Measurements from ENCODE around the gene ATP6AP2.
"Not testable (repeated sequence)": the region's sequence is repeated elsewhere in the genome, so short reads cannot be mapped to it uniquely, and the experiment has no call there.

ATP6AP2 gene

GRCh38 chrX:40578039-40578695 lies 2.6 kb upstream of the ATP6AP2 start:
- Histone ChIP-seq H3K36me3 (ENCODE audit: control insufficient read depth, insufficient read depth, low read length) (no peaks in the 10 kb centered on the region), H3K4me3 (replicated peaks; ENCODE audit: low read depth, low read length) (no peak overlapping the region), H3K27me3 (replicated peaks; ENCODE audit: control insufficient read depth, insufficient read depth, low read length) (no peaks in the 10 kb centered on the region)
- no peak for TF ChIP-seq CTCF (IDR thresholded peaks at IDR 0.05; ENCODE audit: insufficient read depth, low read length, poor library complexity, severe bottlenecking)
- no peak for DNase-seq (ENCODE audit: extremely low read depth, insufficient read length)

DNA sequence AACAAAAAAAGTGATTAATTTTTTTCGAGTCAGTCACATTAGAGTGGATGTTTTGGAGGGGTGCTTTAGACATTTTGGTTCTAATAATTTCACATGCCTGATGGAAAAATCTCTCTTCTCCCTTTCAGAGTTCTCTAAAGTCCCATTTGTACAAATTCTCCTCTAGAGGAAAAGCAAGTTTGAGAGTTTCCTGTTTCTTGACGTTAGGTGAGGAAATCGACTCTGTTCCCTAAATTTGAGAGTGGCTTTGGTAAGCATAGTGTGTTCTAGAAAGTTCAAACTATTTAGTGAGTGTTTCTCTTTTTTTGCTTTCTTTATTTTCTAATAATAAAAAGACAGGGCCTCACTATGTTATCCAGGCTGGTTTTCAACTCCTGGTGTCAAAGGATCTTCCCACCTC lies 1.6 kb upstream of the ATP6AP2 start:
- H3K27me3 ChIP-seq (replicated peaks; ENCODE audit: control insufficient read depth, insufficient read depth, low read length) = no peaks in the 10 kb centered on the region
- no peak for TF ChIP-seq CTCF (IDR thresholded peaks at IDR 0.05; ENCODE audit: insufficient read depth, low read length, poor library complexity, severe bottlenecking)
- H3K4me3 ChIP-seq (replicated peaks; ENCODE audit: low read depth, low read length) = no peak overlapping the region
- DNase-seq (ENCODE audit: extremely low read depth, insufficient read length) = no peak
- no peaks in the 10 kb centered on the region for H3K36me3 ChIP-seq (ENCODE audit: control insufficient read depth, insufficient read depth, low read length)

DNA sequence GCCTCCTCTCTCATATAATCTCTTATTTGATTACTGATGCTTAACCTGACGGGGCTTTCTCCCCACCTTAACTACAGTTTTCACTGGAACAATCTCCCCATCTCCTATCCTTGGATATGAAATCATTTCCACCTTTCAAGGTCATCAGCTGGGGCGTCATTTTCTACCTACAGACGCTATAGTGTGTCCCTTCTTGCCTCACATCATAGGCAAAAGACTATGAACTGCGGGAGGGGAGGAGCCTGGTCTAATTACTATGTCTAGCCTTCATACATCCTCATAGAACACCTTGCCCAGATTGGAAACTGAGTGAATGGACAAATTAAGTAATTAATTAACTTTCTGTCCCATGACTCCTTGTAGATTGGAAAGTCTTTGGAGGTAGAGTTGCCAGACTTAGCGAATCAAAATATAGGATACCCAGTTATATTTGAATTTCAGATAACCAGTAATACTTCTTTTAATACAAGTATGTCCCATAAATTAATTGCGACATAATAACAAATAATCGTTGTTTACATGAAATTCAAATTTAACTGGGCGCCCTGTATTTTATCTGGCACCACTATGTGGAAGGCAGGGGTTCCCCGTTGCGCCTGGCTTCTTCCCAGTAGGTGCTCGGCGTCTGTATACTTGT lies 752 bp upstream of the ATP6AP2 start:
- peak overlapping the region; percentile 85 for H3K4me3 ChIP-seq (replicated peaks; ENCODE audit: low read depth, low read length)
- H3K27me3 ChIP-seq (replicated peaks; ENCODE audit: control insufficient read depth, insufficient read depth, low read length) = no peaks in the 10 kb centered on the region
- no peak for DNase-seq (ENCODE audit: extremely low read depth, insufficient read length)
- TF ChIP-seq CTCF (IDR thresholded peaks at IDR 0.05; ENCODE audit: insufficient read depth, low read length, poor library complexity, severe bottlenecking) = no peak
- no peaks in the 10 kb centered on the region for H3K36me3 ChIP-seq (ENCODE audit: control insufficient read depth, insufficient read depth, low read length)

- Histone ChIP-seq H3K36me3 (ENCODE audit: control insufficient read depth, insufficient read depth, low read length) (no peaks in the 10 kb centered on the region), H3K4me3 (replicated peaks; ENCODE audit: low read depth, low read length) (peak overlapping the region; percentile 85), H3K27me3 (replicated peaks; ENCODE audit: control insufficient read depth, insufficient read depth, low read length) (no peaks in the 10 kb centered on the region)
- no peak for TF ChIP-seq CTCF (IDR thresholded peaks at IDR 0.05; ENCODE audit: insufficient read depth, low read length, poor library complexity, severe bottlenecking)
- DNase-seq (ENCODE audit: extremely low read depth, insufficient read length) = no peak
Measured at GRCh38 chrX:40581336-40581920, 658 bp downstream of the ATP6AP2 start.

GRCh38 chrX:40582178-40582577 lies 1.4 kb downstream of the ATP6AP2 start:
- not testable (repeated sequence) for H3K36me3 ChIP-seq (ENCODE audit: control insufficient read depth, insufficient read depth, low read length); DNase-seq (ENCODE audit: extremely low read depth, insufficient read length); H3K27me3 ChIP-seq (replicated peaks; ENCODE audit: control insufficient read depth, insufficient read depth, low read length)
- peak overlapping the region; percentile 85 for H3K4me3 ChIP-seq (replicated peaks; ENCODE audit: low read depth, low read length)

GRCh38 chrX:40582811-40583210 lies 2.0 kb downstream of the ATP6AP2 start:
- Histone ChIP-seq H3K4me3 (replicated peaks; ENCODE audit: low read depth, low read length) (no peak overlapping the region), H3K36me3 (ENCODE audit: control insufficient read depth, insufficient read depth, low read length) (no peaks in the 10 kb centered on the region), H3K27me3 (replicated peaks; ENCODE audit: control insufficient read depth, insufficient read depth, low read length) (no peaks in the 10 kb centered on the region)
- no peak for TF ChIP-seq CTCF (IDR thresholded peaks at IDR 0.05; ENCODE audit: insufficient read depth, low read length, poor library complexity, severe bottlenecking)
- no peak for DNase-seq (ENCODE audit: extremely low read depth, insufficient read length)

DNA sequence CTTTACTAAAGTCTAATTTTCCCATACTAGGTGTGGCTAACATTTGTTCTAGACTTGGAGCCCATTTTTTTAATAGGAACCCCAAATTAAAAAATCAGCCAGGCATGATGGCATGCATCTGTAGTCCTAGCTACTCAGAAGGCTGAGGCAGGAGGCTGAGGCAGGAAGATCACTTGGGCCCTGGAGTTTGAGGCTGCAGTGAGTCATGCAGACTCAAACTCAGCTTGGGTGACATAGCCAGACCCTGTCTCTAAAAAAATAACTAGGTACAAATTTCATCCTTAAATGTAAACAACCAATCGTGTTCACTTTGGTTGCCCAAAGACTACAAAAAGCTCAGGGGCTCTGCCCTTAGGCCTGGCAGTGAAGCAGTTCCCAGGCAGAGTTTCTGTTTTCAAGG lies 6.9 kb downstream of the ATP6AP2 start:
- not testable (repeated sequence) for H3K36me3 ChIP-seq (ENCODE audit: control insufficient read depth, insufficient read depth, low read length); DNase-seq (ENCODE audit: extremely low read depth, insufficient read length); H3K27me3 ChIP-seq (replicated peaks; ENCODE audit: control insufficient read depth, insufficient read depth, low read length); H3K4me3 ChIP-seq (replicated peaks; ENCODE audit: low read depth, low read length)

- H3K4me3 ChIP-seq (replicated peaks; ENCODE audit: low read depth, low read length); H3K27me3 ChIP-seq (replicated peaks; ENCODE audit: control insufficient read depth, insufficient read depth, low read length); DNase-seq (ENCODE audit: extremely low read depth, insufficient read length); H3K36me3 ChIP-seq (ENCODE audit: control insufficient read depth, insufficient read depth, low read length): not testable (repeated sequence)
Measured at GRCh38 chrX:40589616-40590321, 9.0 kb downstream of the ATP6AP2 start.
